SK-N-MC (cell line): ENCODE measurements around the gene MYO15B.

Source experiments
- EZH2 ChIP-seq: fragments of 200-600 bp; sonication (generic); IDR thresholded peaks from one replicate; pipeline ENCODE4 v1.6.1; 2017; ENCODE audit warnings: antibody characterized with exemption
- POLR2AphosphoS5 ChIP-seq: IDR thresholded peaks from 2 replicates; pipeline ENCODE4 v1.6.1; 2012; ENCODE audit warnings: mild to moderate bottlenecking, low read depth, low read length, borderline replicate concordance

GRCh38 chr17:75607086-75607485 is 19.5 kb downstream of the MYO15B start:
- TF ChIP-seq POLR2AphosphoS5 (no peak), EZH2 (no peak)
